A673 (cell line): ENCODE data around the gene BEGAIN.

Experiments
- CTCF ChIP-seq: fragments of 300-800, 200-600 bp; sonication (generic); conservative IDR thresholded peaks from 2 replicates; pipeline ENCODE4 v1.5.1; 2017; ENCODE audit warnings: low read depth, mild to moderate bottlenecking, antibody characterized with exemption, low read length, moderate library complexity, mixed read lengths
- EZH2 ChIP-seq: fragments of 200-600 bp; sonication (generic); IDR thresholded peaks from 2 replicates; pipeline ENCODE4 v1.6.1; 2017; ENCODE audit warnings: borderline replicate concordance, low read depth, mild to moderate bottlenecking, mixed read lengths, antibody characterized with exemption, low read length; ENCODE audit not compliant: poor library complexity, severe bottlenecking

DNA sequence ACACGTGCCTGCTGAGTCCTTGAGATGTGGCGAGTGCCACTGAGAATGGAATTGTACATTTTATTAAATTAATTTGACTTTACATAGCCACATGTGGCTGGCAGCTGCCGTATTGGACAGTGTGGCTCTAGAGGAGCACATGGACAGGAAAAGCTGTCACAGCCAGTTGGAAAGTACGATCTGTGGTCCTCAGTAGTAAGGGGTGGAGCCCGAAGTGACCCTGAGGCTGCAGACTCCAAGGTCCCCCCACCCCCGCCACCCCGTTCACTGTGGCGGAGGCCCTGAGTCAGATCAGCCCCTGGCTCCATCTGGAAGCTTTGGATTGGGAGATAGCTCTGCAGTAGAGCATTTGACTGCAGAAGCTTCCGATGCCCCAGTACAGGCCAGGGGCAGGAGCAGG is 25.8 kb upstream of the BEGAIN start:
- no peak for TF ChIP-seq CTCF
- no peak for TF ChIP-seq EZH2
